Pancreas (tissue), 10 donors: ENCODE data around the gene GPD1L. TPM values are rescaled to one million over a fixed set of nuclear protein-coding genes. Genes with fewer than 3 reads are reported as not detected.

Source experiments
- ATAC-seq, 4 donors: fragments of 200-7000 bp; cut with Tn5 transposase; one replicate each; pipeline versions ENCODE4 v1.8.0 to v1.9.1; 2020; ENCODE audit warnings: mild to moderate bottlenecking in 4 of 4, moderate library complexity in 4 of 4
- DNase-seq, 6 donors: peaks; one replicate each; pipeline ENCODE4 v3.0.0-alpha.2; 2020
- FAIRE-seq: peaks from 2 replicates; lab custom pipeline; 2012; peaks lifted over from hg19 to GRCh38; lab: Jason Lieb, UNC
- H3K27ac ChIP-seq, 4 donors: fragments of 200-600 bp; sonication (generic); 1 replicate in 3 of 4; 2 replicates in 1 of 4; pipeline versions ENCODE4 v1.5.0 to v1.8.0; 2020
- H3K27me3 ChIP-seq, 4 donors: fragments of 200-600 bp; one replicate each; pipeline ENCODE4 v1.8.0; 2021
- H3K36me3 ChIP-seq, 3 donors: fragments of 200-600 bp; sonication (generic) in 1 of 3; one replicate each; pipeline versions ENCODE4 v1.5.0 to v1.8.0; 2020 to 2021
- H3K4me1 ChIP-seq, 3 donors: fragments of 200-600 bp; one replicate each; pipeline ENCODE4 v1.8.0; 2021
- H3K4me3 ChIP-seq, 4 donors: fragments of 200-600 bp; sonication (generic) in 2 of 4; one replicate each; pipeline versions ENCODE4 v1.5.0 to v1.8.0; 2020 to 2021
- H3K9me3 ChIP-seq, 4 donors: fragments of 200-600 bp; one replicate each; pipeline ENCODE4 v1.8.0; 2021
- CTCF ChIP-seq, 4 donors: fragments of 200-600 bp; sonication (generic) in 3 of 4; IDR thresholded peaks; one replicate each; pipeline versions ENCODE4 v1.5.0 to v1.8.0; 2021; ENCODE audit warnings: antibody characterized with exemption in 4 of 4
- WGBS, 2 donors: extraction: QIAGEN DNeasy Blood & Tissue Kit; methylation state at CpG; one replicate each; pipeline ENCODE4 v1.1.7; 2013; 5-methylcytosine and 5-hydroxymethylcytosine counted together
- intact Hi-C, 3 donors: fragments of 100-400 bp; cut with DNase I; formaldehyde crosslinking; loops; one replicate each; pipeline versions ENCODE4 v1.11.1 to v1.14.2; 2022
- polyA plus RNA-seq, 2 donors: library from polyadenylated mRNA; stranded (reverse); fragments of 200-250 nt; gene quantifications; one replicate each; pipeline ENCODE4 v1.2.3, GENCODE V29; 2013
- total RNA-seq, 6 donors: library from RNA; stranded (reverse); fragmentation: NEBNext Ultra II Directional in 4 of 6; extraction: Animal tissue kit (Norgen Biotek cat#: 25700) in 4 of 6; gene quantifications; one replicate each; pipeline versions ENCODE4 v1.2.1 to v1.2.4, GENCODE V29; 2021 to 2023
- donor health status: healthy with polysubstance abuse.
- donor health status: DM: no; HTN: no; CAD: no; lungs with moderate emphysema.
- donor health status: DM: no; HTN: no; CAD: no.
- donor health status: control.
- donor health status: control.
- donor health status: Bipolar disorder and iron deficiency.
- donor health status: DM: yes; HTN: yes; CAD: no.
- donor health status: DM: no; HTN: no; CAD: no.
- donor health status: DM: no; HTN: no; CAD: no.
- donor health status: DM: yes; HTN: yes; CAD: no.

GPD1L gene
- total and polyA plus RNA-seq, 8 donors: 10.4 to 21.4 (median 15.8) TPM

DNA sequence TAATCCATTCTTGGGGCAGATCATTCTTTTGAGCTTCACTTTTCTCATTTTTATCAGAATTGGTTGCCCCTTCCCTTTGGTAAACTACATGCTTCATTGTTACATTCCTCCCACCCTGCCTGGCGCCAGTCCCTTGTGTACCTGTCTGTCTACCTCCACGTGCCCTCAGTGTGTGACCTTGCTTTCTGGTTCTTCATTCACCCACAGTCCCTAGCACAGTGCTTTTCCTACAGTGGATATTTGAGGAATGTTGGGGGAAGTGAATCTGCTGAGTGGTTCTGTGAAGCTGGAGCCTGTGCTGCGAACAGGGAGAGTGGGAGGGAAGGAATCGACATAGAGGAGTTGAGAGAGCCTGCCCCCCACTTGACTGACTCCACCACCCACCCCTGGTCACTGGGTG is 23.4 kb downstream of the GPD1L start:
- peak in 1 of 4 donors; percentile 65 for ATAC-seq
- no peak for TF ChIP-seq CTCF (IDR thresholded peaks at IDR 0.05)
- WGBS, 2 donors: 63 to 65% methylated on average over 4 of the region's 4 CpGs
- DNase-seq: no peak
- Histone ChIP-seq H3K9me3 (no peaks in the 10 kb centered on the region), H3K27me3 (no peaks in the 10 kb centered on the region), H3K4me1 (peaks cover 0 to 12% (median 0%) of the 10 kb centered on the region in 3 donors), H3K4me3 (no peak overlapping the region), H3K27ac (no peak overlapping the region), H3K36me3 (no peaks in the 10 kb centered on the region)
- no peak for FAIRE-seq
- intact Hi-C loops: no loop called here

GRCh38 chr3:32132121-32132520 is 25.7 kb downstream of the GPD1L start:
- ATAC-seq: no peak
- Histone ChIP-seq H3K27me3 (no peaks in the 10 kb centered on the region), H3K4me1 (no peaks in the 10 kb centered on the region), H3K36me3 (no peaks in the 10 kb centered on the region), H3K9me3 (no peaks in the 10 kb centered on the region), H3K4me3 (no peak overlapping the region), H3K27ac (no peak overlapping the region)
- no peak for TF ChIP-seq CTCF (IDR thresholded peaks at IDR 0.05)
- FAIRE-seq: no peak
- intact Hi-C loops: no loop called here
- no peak for DNase-seq

GRCh38 chr3:32132706-32133105 is 26.3 kb downstream of the GPD1L start:
- FAIRE-seq: no peak
- no peaks in the 10 kb centered on the region for H3K9me3 ChIP-seq
- ATAC-seq: peak in 1 of 4 donors; percentile 19
- H3K36me3 ChIP-seq: no peaks in the 10 kb centered on the region
- no peaks in the 10 kb centered on the region for H3K4me1 ChIP-seq
- H3K4me3 ChIP-seq: no peak overlapping the region
- no peak for DNase-seq
- H3K27me3 ChIP-seq: no peaks in the 10 kb centered on the region
- H3K27ac ChIP-seq: no peak overlapping the region
- TF ChIP-seq CTCF (IDR thresholded peaks at IDR 0.05): no peak
- 85% methylated on average over 2 of the region's 2 CpGs for WGBS, 2 donors
- intact Hi-C loops: no loop called here

GRCh38 chr3:32136703-32137102 is 30.3 kb downstream of the GPD1L start:
- H3K4me1 ChIP-seq: no peaks in the 10 kb centered on the region
- H3K9me3 ChIP-seq: no peaks in the 10 kb centered on the region
- 100% methylated on average over 1 of the region's 1 CpG for WGBS, 2 donors
- H3K27me3 ChIP-seq: no peaks in the 10 kb centered on the region
- ATAC-seq: peak in 1 of 4 donors; percentile 33
- FAIRE-seq: no peak
- no peak for TF ChIP-seq CTCF (IDR thresholded peaks at IDR 0.05)
- DNase-seq: no peak
- intact Hi-C loops: no loop called here
- no peak overlapping the region for H3K27ac ChIP-seq
- no peak overlapping the region for H3K4me3 ChIP-seq
- H3K36me3 ChIP-seq: no peaks in the 10 kb centered on the region

DNA sequence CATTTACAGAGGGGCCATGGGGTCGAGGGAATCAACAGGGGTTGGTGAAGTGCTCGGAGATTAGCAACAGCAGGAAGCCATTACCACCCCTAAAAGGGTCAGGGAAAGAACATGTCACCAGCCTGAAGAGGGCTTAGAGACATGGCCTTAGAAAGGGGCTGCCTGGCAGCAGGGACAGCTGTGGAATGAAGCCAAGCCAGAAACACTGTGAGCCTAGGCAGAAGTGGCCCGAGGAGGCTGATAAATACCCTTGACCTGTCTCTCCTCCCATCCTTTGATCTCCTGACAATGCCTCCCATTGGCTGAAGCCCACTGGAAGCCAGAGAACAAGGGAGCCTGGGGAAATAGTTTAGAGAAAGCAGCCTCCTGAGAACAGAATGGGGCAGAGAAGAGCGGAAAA is 31.4 kb downstream of the GPD1L start:
- 75 to 79% methylated on average over 4 of the region's 4 CpGs for WGBS, 2 donors
- Histone ChIP-seq H3K36me3 (no peaks in the 10 kb centered on the region), H3K9me3 (no peaks in the 10 kb centered on the region), H3K4me1 (no peaks in the 10 kb centered on the region), H3K4me3 (no peak overlapping the region), H3K27me3 (no peaks in the 10 kb centered on the region), H3K27ac (no peak overlapping the region)
- no peak for DNase-seq
- ATAC-seq: no peak
- no peak for TF ChIP-seq CTCF (IDR thresholded peaks at IDR 0.05)
- intact Hi-C loops: no loop called here
- no peak for FAIRE-seq
